ENCODE results near the gene METTL8. TPM values are rescaled to one million over a fixed set of nuclear protein-coding genes. Genes with fewer than 3 reads are reported as not detected.

Gene METTL8
- total and polyA plus RNA-seq, 2 of the 13 experiments (the other 11 are each of a cell fraction or from before 2014, with no cell fraction given), result 18.6 to 68.2 TPM

DNA sequence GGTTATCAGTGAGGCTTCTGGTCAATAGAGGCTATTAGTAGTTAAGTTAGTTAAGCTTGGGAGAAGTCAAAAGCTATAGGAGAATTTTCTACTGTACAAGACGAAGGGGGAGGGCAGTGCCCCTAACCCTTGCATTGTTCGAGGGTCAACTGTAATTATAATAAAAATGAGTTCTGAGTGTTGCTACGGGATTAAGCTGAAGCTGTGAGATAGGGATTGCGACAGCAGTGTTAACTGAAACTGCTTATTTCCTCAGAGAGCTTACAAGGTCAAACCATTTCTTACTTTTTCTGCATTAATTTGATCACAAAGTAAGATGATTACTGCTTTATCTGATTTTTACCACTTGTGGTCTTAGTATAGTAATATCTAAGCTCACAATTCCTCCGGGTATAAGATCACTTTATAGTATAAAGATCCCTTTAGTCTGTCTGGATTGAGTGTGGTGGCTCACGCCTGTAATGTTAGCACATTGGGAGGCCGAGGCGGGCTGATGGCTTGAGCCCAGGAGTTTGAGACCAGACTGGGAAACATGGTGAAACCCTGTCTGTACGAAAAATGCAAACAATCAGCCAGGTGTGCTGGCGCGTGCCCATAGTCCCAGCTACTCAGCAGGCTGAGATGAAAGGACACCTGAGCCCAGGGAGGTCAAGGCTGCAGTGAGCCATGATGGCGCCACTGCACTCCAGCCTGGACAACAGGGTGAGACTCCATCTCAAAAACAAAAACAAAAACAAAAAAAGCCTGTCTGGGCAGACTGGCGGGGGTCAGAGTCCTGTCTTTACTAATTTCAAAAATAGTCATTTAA is 153.6 kb downstream of the METTL8 start (continued):
- TF ChIP-seq, protein P1, sequence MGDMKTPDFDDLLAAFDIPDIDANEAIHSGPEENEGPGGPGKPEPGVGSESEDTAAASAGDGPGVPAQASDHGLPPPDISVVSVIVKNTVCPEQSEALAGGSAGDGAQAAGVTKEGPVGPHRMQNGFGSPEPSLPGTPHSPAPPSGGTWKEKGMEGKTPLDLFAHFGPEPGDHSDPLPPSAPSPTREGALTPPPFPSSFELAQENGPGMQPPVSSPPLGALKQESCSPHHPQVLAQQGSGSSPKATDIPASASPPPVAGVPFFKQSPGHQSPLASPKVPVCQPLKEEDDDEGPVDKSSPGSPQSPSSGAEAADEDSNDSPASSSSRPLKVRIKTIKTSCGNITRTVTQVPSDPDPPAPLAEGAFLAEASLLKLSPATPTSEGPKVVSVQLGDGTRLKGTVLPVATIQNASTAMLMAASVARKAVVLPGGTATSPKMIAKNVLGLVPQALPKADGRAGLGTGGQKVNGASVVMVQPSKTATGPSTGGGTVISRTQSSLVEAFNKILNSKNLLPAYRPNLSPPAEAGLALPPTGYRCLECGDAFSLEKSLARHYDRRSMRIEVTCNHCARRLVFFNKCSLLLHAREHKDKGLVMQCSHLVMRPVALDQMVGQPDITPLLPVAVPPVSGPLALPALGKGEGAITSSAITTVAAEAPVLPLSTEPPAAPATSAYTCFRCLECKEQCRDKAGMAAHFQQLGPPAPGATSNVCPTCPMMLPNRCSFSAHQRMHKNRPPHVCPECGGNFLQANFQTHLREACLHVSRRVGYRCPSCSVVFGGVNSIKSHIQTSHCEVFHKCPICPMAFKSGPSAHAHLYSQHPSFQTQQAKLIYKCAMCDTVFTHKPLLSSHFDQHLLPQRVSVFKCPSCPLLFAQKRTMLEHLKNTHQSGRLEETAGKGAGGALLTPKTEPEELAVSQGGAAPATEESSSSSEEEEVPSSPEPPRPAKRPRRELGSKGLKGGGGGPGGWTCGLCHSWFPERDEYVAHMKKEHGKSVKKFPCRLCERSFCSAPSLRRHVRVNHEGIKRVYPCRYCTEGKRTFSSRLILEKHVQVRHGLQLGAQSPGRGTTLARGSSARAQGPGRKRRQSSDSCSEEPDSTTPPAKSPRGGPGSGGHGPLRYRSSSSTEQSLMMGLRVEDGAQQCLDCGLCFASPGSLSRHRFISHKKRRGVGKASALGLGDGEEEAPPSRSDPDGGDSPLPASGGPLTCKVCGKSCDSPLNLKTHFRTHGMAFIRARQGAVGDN (CRISPR knock-in tag; IDR thresholded peaks at IDR 0.05), result peak; percentile 13; the same call in 1 of the 2 replicates
- TF ChIP-seq SOX5 (CRISPR knock-in tag; IDR thresholded peaks at IDR 0.05; ENCODE audit: borderline replicate concordance) (peak; percentile 60; the same call in 1 of the 2 replicates), ZMYM4 (CRISPR knock-in tag; IDR thresholded peaks at IDR 0.05) (peak; percentile 62), BHLHE40 (IDR thresholded peaks at IDR 0.05; ENCODE audit: low read length) (peak; percentile 73), HMGA1 (CRISPR knock-in tag; conservative IDR thresholded peaks at IDR 0.05) (no peak), ZZZ3 (CRISPR knock-in tag; IDR thresholded peaks at IDR 0.05; ENCODE audit: borderline replicate concordance) (no peak), SOX6 (IDR thresholded peaks at IDR 0.05) (no peak), SOX6 (CRISPR knock-in tag; IDR thresholded peaks at IDR 0.05) (peak; percentile 58), ZMYM3 (CRISPR knock-in tag; IDR thresholded peaks at IDR 0.05) (peak; percentile 66), RBM22 (optimal IDR thresholded peaks at IDR 0.05; ENCODE audit: low read length) (no peak), REXO4 (CRISPR knock-in tag; IDR thresholded peaks at IDR 0.05; ENCODE audit: borderline replicate concordance) (no peak), TOPORS (CRISPR knock-in tag; IDR thresholded peaks at IDR 0.05) (no peak), HCFC1 (IDR thresholded peaks at IDR 0.05; ENCODE audit: low read depth, low read length) (no peak), SALL1 (CRISPR knock-in tag; IDR thresholded peaks at IDR 0.05) (peak; percentile 49; the same call in 1 of the 2 replicates), POLR2A (IDR thresholded peaks at IDR 0.05; ENCODE audit: insufficient read depth in 1 of 2, low read depth in 2 of 2, low read length in 2 of 2) (no peak)
- TF ChIP-seq, protein P2, sequence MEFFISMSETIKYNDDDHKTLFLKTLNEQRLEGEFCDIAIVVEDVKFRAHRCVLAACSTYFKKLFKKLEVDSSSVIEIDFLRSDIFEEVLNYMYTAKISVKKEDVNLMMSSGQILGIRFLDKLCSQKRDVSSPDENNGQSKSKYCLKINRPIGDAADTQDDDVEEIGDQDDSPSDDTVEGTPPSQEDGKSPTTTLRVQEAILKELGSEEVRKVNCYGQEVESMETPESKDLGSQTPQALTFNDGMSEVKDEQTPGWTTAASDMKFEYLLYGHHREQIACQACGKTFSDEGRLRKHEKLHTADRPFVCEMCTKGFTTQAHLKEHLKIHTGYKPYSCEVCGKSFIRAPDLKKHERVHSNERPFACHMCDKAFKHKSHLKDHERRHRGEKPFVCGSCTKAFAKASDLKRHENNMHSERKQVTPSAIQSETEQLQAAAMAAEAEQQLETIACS (CRISPR knock-in tag; IDR thresholded peaks at IDR 0.05), result no peak
- TF ChIP-seq, protein P3, sequence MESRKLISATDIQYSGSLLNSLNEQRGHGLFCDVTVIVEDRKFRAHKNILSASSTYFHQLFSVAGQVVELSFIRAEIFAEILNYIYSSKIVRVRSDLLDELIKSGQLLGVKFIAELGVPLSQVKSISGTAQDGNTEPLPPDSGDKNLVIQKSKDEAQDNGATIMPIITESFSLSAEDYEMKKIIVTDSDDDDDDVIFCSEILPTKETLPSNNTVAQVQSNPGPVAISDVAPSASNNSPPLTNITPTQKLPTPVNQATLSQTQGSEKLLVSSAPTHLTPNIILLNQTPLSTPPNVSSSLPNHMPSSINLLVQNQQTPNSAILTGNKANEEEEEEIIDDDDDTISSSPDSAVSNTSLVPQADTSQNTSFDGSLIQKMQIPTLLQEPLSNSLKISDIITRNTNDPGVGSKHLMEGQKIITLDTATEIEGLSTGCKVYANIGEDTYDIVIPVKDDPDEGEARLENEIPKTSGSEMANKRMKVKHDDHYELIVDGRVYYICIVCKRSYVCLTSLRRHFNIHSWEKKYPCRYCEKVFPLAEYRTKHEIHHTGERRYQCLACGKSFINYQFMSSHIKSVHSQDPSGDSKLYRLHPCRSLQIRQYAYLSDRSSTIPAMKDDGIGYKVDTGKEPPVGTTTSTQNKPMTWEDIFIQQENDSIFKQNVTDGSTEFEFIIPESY (CRISPR knock-in tag; IDR thresholded peaks at IDR 0.05), result peak; percentile 45; the same call in 1 of the 2 replicates

All from HepG2 (cell line).